ENCODE measurements around the gene TCTN2.

- TF ChIP-seq CTCF (IDR thresholded peaks at IDR 0.05; ENCODE audit: borderline replicate concordance, extremely low read depth, low read length, poor library complexity, severe bottlenecking) (no peak), EZH2 (IDR thresholded peaks at IDR 0.05; ENCODE audit: borderline replicate concordance, low read depth, low read length, severe bottlenecking) (no peak)
Observed at GRCh38 chr12:123715195-123715594, 44.3 kb downstream of the TCTN2 start.

Data from DND-41 (cell line).